IMR-90 (cell line): Measurements from ENCODE around the gene AKAP12. TPM values are rescaled to one million over a fixed set of nuclear protein-coding genes. Genes with fewer than 3 reads are reported as not detected.

Source experiments
- ATAC-seq: fragments of 200-7000 bp; cut with Tn5 transposase; 2 replicates; pipeline ENCODE4 v1.9.1; 2020; ENCODE audit warnings: low read depth, mild to moderate bottlenecking, moderate library complexity
- BruUV-seq: library from RNA; stranded (reverse); fragments of 400-500 nt; replicated peaks from 2 replicates; lab custom pipeline; 2021; lab: Mats Ljungman, UMichigan
- CTCF ChIA-PET: fragments of 300-600 bp; formaldehyde crosslinking; extraction: SDS; loops from one replicate; lab custom pipeline; 2021; ENCODE audit warnings: antibody characterized with exemption; lab: Yijun Ruan, JAX
- POLR2A ChIA-PET: fragments of 300-600 bp; sonication (Branson Sonifier 250); formaldehyde crosslinking; loops from one replicate; lab custom pipeline; 2022; ENCODE audit warnings: antibody characterized with exemption; ENCODE audit not compliant: unreplicated experiment; lab: Charles Lee
- DNase-seq: peaks from one replicate; pipeline ENCODE4 v3.0.0; 2013
- H2AFZ ChIP-seq: replicated peaks from 2 replicates; pipeline ENCODE3; 2013; ENCODE audit warnings: low read length, mild to moderate bottlenecking; ENCODE audit not compliant: poor library complexity
- H2AK5ac ChIP-seq: 2 replicates; pipeline ENCODE4 v1.6.1; 2013; ENCODE audit warnings: low read depth, low read length, inconsistent platforms
- H2AK9ac ChIP-seq: replicated peaks from 2 replicates; pipeline ENCODE3; 2013; ENCODE audit warnings: mild to moderate bottlenecking, low read depth, low read length, moderate library complexity; ENCODE audit not compliant: poor library complexity
- H2BK120ac ChIP-seq: 2 replicates; pipeline ENCODE4 v1.6.1; 2013; ENCODE audit warnings: low read depth, low read length, inconsistent platforms
- H2BK15ac ChIP-seq: 3 replicates; pipeline ENCODE4 v1.6.1; 2013; ENCODE audit warnings: low read depth, low read length, inconsistent platforms
- H2BK20ac ChIP-seq: 2 replicates; pipeline ENCODE4 v1.6.1; 2013; ENCODE audit warnings: low read depth, mild to moderate bottlenecking, inconsistent platforms, low read length, moderate library complexity
- H2BK5ac ChIP-seq: 2 replicates; pipeline ENCODE4 v1.6.1; 2013; ENCODE audit warnings: mild to moderate bottlenecking, low read depth, low read length, inconsistent platforms; ENCODE audit not compliant: poor library complexity, severe bottlenecking
- H3K14ac ChIP-seq: replicated peaks from 2 replicates; pipeline ENCODE4 v1.6.1; 2013; ENCODE audit warnings: low read depth, low read length, inconsistent platforms
- H3K18ac ChIP-seq: 2 replicates; pipeline ENCODE4 v1.6.1; 2013; ENCODE audit warnings: low read depth, low read length, control low read depth
- H3K23ac ChIP-seq: 2 replicates; pipeline ENCODE4 v1.6.1; 2013; ENCODE audit warnings: low read depth, low read length, inconsistent platforms
- H3K27ac ChIP-seq: 2 replicates; pipeline ENCODE4 v1.5.1; 2013; ENCODE audit warnings: mild to moderate bottlenecking, control low read depth, low read length; ENCODE audit not compliant: insufficient read depth
- H3K27me3 ChIP-seq: 2 replicates; pipeline ENCODE4 v1.6.1; 2013; ENCODE audit warnings: low read length; ENCODE audit not compliant: control insufficient read depth, insufficient read depth
- H3K36me3 ChIP-seq: 2 replicates; pipeline ENCODE4 v1.6.1; 2013; ENCODE audit warnings: low read length, mixed read lengths; ENCODE audit not compliant: control insufficient read depth, insufficient read depth
- H3K4ac ChIP-seq: 2 replicates; pipeline ENCODE4 v1.6.1; 2013; ENCODE audit warnings: low read depth, low read length, inconsistent platforms
- H3K4me1 ChIP-seq: 2 replicates; pipeline ENCODE4 v1.6.1; 2013; ENCODE audit warnings: low read length, mixed read lengths; ENCODE audit not compliant: control insufficient read depth, insufficient read depth
- H3K4me2 ChIP-seq: 2 replicates; pipeline ENCODE4 v1.6.1; 2013; ENCODE audit warnings: low read depth, mild to moderate bottlenecking, control low read depth, low read length, moderate library complexity
- H3K4me3 ChIP-seq: 2 replicates; pipeline ENCODE4 v1.5.1; 2013; ENCODE audit warnings: low read depth, mild to moderate bottlenecking, control low read depth, low read length, moderate library complexity; ENCODE audit not compliant: insufficient read depth
- H3K56ac ChIP-seq: 2 replicates; pipeline ENCODE4 v1.6.1; 2013; ENCODE audit warnings: low read length, inconsistent platforms; ENCODE audit not compliant: insufficient read depth; ENCODE audit errors: extremely low read depth
- H3K79me1 ChIP-seq, 2 experiments: 2 replicates each; pipeline ENCODE4 v1.6.1; 2013; ENCODE audit warnings: low read length in 2 of 2, inconsistent platforms in 1 of 2, low read depth in 1 of 2
- H3K9ac ChIP-seq: 2 replicates; pipeline ENCODE4 v1.6.1; 2013; ENCODE audit warnings: low read depth, low read length, control low read depth
- H3K9me1 ChIP-seq: 2 replicates; pipeline ENCODE4 v1.6.1; 2013; ENCODE audit warnings: low read length, inconsistent platforms; ENCODE audit not compliant: insufficient read depth
- H3K9me3 ChIP-seq: 2 replicates; pipeline ENCODE4 v1.6.1; 2013; ENCODE audit warnings: low read length; ENCODE audit not compliant: control insufficient read depth, insufficient read depth
- H4K20me1 ChIP-seq: 2 replicates; pipeline ENCODE4 v1.6.1; 2013; ENCODE audit warnings: low read length, inconsistent platforms; ENCODE audit not compliant: insufficient read depth
- H4K5ac ChIP-seq: 2 replicates; pipeline ENCODE4 v1.6.1; 2013; ENCODE audit warnings: mild to moderate bottlenecking, low read depth, low read length, control low read depth
- H4K8ac ChIP-seq, 2 experiments: 2 replicates each; pipeline ENCODE4 v1.6.1; 2013; ENCODE audit warnings: low read depth in 2 of 2, low read length in 2 of 2, control low read depth in 1 of 2, inconsistent platforms in 1 of 2
- H4K91ac ChIP-seq: 2 replicates; pipeline ENCODE4 v1.6.1; 2013; ENCODE audit warnings: low read depth, low read length, inconsistent platforms; ENCODE audit not compliant: insufficient read depth
- CHD1 ChIP-seq: IDR thresholded peaks from 2 replicates; pipeline ENCODE4 v1.6.1; 2012; ENCODE audit warnings: low read depth, low read length, improper control_type of control experiment
- FOS ChIP-seq: fragments of 150-350 bp; IDR thresholded peaks from 2 replicates; pipeline ENCODE4 v1.6.1; 2016; ENCODE audit warnings: low read depth, low read length
- WGBS, 2 experiments: methylation state at CpG; one replicate each; pipeline versions ENCODE4 v1.1.5 to v1.1.7; 2013; ENCODE audit warnings: missing lambda C conversion rate in 2 of 2; ENCODE audit not compliant: insufficient read length in 1 of 2; ENCODE audit errors: extremely low coverage in 2 of 2; 5-methylcytosine and 5-hydroxymethylcytosine counted together
- dilution Hi-C: fragments of 300-500 bp; cut with HindIII; formaldehyde crosslinking; loops from one replicate; pipeline ENCODE4 v1.14.3; 2018; ENCODE audit warnings: low sequenced_read_pairs; ENCODE audit not compliant: unreplicated experiment
- in situ Hi-C: fragments of 300-500 bp; cut with MboI; formaldehyde crosslinking; loops from 3 replicates; pipeline ENCODE4 v1.14.3; 2019; ENCODE audit warnings: low sequenced_read_pairs, inconsistent platforms, mixed read lengths
- intact Hi-C: fragments of 100-400 bp; cut with micrococcal nuclease; formaldehyde crosslinking; loops from 2 replicates; pipeline ENCODE4 v1.10.0; 2022
- polyA plus RNA-seq, 3 experiments: library from polyadenylated mRNA; depleted of rRNA; stranded (reverse); fragments of >200 nt; gene quantifications; 2 replicates each; pipeline ENCODE4 v1.2.3, GENCODE V29; 2012; ENCODE audit warnings: low replicate concordance in 1 of 3
- total RNA-seq: library from RNA; depleted of rRNA; stranded (reverse); fragments of >200 nt; gene quantifications from 2 replicates; pipeline ENCODE4 v1.2.3, GENCODE V29; 2012

Gene AKAP12
- total and polyA plus RNA-seq, 2 of the 4 experiments (the other 2 are of a cell fraction): 56.0 to 118 TPM

GRCh38 chr6:151290877-151291721 lies 51.3 kb downstream of the AKAP12 start:
- Histone ChIP-seq H3K79me1 (peaks cover 3 to 18% of the 10 kb centered on the region in 2 experiments; a peak in 3 of 4 replicates), H2BK20ac (peak overlapping the region; percentile 89), H3K4me1 (peaks cover 28% of the 10 kb centered on the region), H4K20me1 (no peaks in the 10 kb centered on the region), H2BK15ac (peak overlapping the region; percentile 32; the same call in 1 of the 3 replicates), H3K14ac (peak overlapping the region; percentile 85), H3K9me1 (peaks cover 10% of the 10 kb centered on the region), H3K4me2 (peak overlapping the region; percentile 52), H3K27me3 (no peaks in the 10 kb centered on the region), H3K4ac (peak overlapping the region; percentile 82), H2AK5ac (peak overlapping the region; percentile 38), H3K4me3 (no peak overlapping the region), H3K36me3 (no peaks in the 10 kb centered on the region), H4K91ac (peak overlapping the region; percentile 88; the same call in 1 of the 2 replicates), H3K18ac (peak overlapping the region; percentile 94), H2BK5ac (peak overlapping the region; percentile 86), H4K5ac (peak overlapping the region; percentile 87), H4K8ac (peak overlapping the region; percentile 73 to 88), H3K9me3 (no peaks in the 10 kb centered on the region), H2BK120ac (peak overlapping the region; percentile 87), H2AK9ac (no peak overlapping the region), H2AFZ (peak overlapping the region; percentile 77), H3K56ac (peak overlapping the region; percentile 44; the same call in 1 of the 2 replicates), H3K27ac (peak overlapping the region; percentile 93), H3K9ac (peak overlapping the region; percentile 76), H3K23ac (peak overlapping the region; percentile 76; the same call in 1 of the 2 replicates)
- ChIA-PET CTCF (interaction anchor here (0.8 kb wide), 1 partner anchor 277 kb away, joined by 3 read pairs; no protein-coding TSS in a partner anchor), POLR2A (interaction anchor here (0.6 kb wide), 1 partner anchor 99 kb away, joined by 3 read pairs; no protein-coding TSS in a partner anchor)
- no TSS peak for BruUV-seq
- in situ Hi-C loops: no loop called here
- intact Hi-C loops: no loop called here
- DNase-seq (peak; percentile 96), ATAC-seq (peak; percentile 88)
- WGBS, 2 experiments: 71% methylated on average over 2 of the region's 11 CpGs; no CpG with 5 or more reads in 1 of the 2 experiments
- dilution Hi-C loops: no loop called here
- no peak for TF ChIP-seq CHD1
- TF ChIP-seq FOS: no peak
